Stimulated activated CD8-positive, alpha-beta memory T cell treated with anti-CD3 and anti-CD28 coated beads, Interleukin-4, amount 100 ng/mL, for 24 hours (primary cell): ENCODE results near the gene PVALEF.

Experiments
- DNase-seq: peaks from one replicate; pipeline ENCODE4 v3.0.0-alpha.2; 2020; ENCODE audit warnings: low read depth

The PVALEF gene

DNA sequence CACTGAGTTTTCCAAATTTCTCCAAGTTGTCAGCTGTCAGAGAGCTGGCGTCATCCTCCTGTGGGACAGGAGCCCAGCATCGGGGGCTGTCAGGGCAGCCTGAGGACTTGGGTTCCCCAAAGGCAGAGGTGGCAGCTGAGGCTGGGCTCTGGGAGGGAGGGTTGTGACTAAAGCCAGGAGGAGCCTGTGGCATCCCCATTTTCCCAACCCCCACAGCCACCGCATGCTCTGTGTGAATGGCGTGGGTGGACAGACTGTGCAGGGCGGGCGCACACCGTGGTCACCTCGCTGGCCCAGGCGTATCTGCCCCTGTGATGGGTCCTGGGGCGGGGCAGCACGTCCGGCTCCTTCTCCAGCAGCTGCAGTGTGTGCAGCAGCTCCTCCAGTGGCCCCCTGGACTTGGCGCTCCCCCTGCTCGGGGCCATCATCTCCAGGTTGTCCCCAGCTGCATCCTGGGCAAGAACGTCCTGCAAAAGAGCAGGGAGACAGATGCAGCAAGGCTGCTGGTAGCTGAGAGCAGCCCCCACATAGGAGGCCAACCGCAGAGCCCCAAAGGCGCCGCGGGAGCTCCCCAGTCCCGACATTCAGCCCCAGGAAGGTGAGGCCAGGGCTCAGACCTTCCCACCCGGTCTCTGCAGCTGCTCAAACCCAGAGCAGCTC lies 32.7 kb downstream of the PVALEF start:
- DNase-seq, result no peak

DNA sequence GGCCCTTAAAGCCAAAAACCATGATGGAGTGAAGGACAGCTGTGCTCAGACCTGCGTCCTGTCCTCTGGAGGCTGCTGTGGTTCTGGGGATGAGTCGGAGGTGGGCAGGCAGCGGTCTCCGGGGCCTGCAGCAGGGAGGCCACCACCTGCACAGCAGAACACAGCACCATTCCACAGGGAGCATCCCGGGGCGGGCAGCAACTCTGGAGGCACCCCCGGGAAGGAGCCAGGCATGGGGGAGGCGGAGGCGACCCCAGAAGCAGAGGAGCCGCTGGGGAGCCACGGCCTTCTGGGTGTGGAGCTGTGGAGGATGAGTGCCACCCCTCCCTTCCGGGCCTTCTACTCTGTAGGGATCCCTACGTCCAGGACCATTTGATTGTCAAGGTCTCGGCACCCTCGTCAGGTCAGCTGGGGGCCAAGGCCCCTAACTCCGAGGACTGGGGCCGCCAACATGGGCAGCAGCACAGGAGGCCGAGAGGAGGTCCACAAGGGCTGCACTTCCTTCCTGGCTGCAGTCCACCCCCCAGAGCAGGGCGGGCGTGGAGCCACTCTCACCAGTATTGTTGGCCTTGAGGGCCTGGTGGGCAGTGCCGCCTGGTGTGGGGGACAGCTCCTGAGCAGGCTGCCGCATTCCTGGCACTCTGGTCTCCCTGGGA lies 33.6 kb downstream of the PVALEF start:
- no peak for DNase-seq

DNA sequence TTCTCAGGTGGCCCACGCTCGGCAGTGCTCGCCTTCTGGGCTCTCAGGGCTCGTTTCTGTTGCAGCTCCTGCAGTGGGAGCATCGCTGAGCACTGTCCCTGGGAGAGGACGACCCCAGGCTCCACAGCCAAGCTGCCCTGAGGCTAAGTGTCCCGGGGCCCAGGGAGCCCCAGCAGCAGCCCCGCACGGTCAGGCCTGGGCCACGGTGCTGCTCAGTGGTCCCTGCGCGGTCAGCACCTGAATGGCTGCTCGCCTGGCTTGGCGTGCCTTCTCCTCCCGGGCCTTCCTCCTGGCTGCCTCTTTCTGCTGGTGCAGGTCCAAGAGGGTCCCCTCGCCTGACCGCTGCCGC lies 34.1 kb downstream of the PVALEF start:
- no peak for DNase-seq

DNA sequence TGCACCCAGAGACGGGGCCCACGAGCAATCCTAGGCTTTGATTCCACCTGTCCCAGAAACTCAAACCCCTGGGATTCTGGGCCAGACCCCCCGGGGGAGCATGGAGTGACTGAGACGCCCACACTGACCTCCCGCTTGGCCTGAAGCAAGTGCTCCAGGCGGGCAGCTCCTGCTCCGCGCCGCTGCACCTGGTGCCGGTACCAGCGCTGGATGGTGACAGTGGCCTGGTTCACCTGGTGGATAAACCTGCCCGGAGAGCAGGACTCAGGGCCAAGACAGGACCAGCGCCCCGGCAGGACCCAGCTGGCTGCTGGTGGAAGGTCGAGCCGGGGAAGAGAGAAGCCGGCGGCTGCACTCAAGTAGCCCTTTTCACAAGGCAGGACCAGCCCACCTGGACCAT lies 34.9 kb downstream of the PVALEF start:
- no peak for DNase-seq

DNA sequence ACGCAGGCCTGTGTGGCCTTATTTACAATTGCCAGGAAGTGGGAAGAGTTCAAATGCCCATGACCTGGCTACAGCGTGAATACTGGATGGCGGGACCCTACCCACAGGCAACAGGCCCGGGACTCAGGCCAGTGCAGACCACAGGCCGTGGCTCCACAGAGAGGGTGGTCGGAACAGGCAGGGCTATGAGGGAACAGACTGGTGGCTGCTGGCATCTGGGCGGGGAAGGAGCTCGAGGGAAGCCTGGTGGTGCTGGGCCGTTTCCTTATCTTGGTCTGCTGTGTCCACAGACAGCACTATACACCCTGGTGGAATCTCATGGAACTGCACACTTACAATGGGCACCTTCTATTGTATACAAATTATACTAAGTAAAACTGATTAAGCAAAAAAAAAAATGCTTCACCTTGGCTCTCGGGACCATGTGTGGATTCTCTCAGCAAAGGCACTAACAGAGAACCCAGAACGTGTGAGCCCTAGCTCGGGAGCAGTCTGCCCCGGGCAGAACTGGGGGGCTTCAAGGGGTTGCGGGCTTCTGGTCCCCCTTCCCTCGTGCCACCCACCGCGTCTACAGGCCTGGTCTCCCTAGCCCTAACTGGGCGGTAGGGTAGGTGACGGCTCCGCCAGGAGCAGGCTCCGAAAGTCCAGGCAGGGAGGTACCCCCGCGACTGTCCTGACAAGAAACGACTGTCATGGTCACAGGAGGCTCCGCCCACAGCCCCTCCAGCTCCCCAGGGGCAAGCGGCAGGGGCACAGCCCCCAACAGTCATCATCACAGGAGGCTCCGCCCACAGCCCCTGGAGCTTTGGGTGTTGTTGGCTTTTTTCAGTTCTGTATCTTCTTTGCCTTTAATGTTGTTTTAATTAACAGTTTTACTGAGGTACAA lies 35.6 kb downstream of the PVALEF start:
- no peak for DNase-seq

DNA sequence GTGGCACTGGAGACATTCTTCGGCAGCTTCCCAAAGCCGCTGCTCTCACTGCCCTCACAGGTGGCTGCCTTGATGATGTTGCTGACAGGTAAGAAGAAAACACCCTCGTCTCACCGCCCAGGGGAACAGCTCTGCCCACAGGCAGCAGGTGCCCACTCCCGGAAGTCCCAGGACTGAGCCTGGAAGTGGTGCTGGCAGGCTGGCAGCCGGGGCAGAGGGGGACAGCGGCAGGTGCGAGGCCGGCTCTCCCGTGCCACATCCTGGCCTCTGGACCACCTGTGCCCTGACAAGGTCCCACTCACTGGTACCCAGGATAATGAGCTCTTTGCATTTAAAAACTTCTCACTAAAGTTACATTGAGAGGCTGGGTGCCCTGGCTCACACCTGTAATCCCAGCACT lies 37.0 kb downstream of the PVALEF start:
- no peak for DNase-seq

DNA sequence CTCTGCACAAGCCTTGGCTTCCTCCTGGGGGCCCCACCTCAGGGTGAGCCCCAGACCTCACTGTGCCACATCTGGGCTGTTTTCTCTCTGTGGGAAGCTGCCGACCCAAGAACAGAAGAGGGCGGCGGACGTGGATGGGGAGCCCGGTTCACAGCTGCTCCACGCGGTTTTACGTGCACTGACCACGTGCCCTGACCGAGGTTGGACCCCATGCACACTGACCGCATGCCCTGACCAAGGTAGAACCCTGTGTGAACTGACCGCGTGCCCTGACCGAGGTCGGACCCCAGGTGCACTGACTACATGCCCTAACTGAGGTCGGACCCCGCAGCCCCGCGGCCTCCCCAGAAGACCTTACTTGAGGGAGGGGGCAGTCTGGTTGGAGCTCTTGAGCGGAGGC lies 37.8 kb downstream of the PVALEF start:
- DNase-seq, result no peak

DNA sequence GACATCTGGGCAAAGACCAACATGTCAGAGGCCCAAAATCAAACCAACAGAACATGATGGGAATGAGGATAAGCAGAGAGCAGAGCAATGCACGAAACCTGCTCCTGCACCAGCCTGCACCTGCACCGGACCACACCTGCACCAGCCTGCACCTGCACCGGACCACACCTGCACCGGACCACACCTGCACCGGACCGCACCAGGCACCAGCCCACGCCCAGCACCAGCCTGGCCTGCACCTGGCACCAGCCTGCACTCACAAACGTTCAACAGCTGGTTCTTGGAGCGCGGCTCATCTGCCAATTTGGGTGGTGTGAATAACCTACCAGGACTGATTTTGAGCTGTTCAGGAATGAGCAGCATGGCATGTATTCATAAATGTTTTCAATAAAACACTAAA lies 39.3 kb downstream of the PVALEF start:
- DNase-seq, result no peak

DNA sequence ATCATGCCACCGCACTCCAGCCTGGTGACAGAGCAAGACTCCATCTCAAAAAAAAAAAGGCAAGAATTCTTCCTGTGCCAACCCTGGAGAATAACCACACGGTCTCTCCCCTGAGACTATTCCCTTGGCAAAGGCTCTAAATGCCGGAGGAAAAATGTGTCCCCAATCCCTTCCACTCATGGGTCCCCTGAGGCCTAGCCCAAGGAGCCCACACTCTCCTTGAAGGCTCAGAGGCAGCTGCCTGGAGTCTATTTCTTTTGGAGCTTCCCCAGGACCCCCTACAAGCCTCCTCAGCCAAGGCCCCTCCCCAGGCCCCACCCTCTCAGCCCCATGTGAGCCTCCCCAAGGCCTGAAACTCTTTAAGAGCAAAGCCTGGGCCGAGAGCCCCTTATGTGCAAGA lies 40.9 kb downstream of the PVALEF start:
- no peak for DNase-seq

DNA sequence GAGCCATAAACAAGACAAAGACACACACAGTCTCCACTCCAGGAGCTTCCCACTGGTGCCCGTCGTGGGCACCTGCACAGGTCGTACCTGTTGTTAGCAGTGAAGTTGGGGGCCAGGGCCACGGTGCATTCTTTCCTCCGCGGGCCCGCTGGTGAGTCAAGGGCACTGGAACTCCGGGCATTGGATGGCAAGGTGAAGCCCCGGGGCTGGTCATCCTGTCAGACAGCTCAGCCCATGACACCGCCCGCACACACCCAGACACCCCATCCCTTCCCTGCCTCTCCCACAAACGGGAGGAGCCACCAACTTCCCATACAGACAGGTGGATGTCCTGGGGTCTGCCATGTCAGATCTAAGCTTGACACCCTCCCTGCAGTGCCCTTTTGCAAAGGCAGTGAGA lies 41.4 kb downstream of the PVALEF start:
- no peak for DNase-seq

DNA sequence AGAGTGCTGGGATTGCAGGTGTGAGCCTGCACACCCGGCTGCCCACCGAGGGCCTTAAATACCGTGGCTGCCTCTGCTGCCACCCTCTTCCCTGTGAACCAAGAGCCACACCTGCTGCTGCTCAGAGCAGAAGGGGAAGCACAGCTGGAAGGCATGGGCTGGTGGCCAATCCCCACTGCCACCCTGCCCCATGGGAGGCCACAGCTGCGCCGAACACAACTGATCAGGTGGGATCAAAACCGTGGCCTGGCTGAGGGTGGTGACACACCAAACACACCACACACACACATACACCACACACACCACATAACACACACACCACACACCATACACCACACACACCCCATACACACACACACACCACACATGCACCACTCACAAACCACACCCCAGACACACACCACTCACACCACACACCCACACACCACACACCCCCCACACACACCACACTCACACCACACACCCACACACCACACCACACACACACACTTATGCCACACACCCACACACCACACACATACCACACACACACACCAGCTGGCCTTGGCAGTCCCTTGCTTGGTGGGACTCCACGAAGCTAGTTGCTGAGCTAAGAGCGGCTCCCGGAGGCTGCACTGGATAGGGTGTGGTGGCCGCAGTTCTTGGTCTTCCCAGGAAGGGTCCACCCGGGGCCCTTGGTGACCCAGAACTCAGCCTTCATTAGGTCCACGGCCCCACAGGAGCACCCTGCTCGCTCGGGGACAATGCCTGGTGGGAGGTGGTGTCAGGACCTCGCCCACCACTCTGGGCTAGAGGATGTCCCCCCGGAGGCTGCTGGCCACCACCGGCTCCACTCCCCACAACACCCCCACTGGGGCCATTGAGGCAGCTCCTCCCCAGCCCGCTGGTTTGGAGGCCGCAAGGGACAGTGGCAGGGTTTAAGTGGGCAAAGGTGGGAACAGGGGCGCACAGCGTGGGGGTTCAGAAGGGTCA lies 42.6 kb downstream of the PVALEF start:
- DNase-seq, result no peak

DNA sequence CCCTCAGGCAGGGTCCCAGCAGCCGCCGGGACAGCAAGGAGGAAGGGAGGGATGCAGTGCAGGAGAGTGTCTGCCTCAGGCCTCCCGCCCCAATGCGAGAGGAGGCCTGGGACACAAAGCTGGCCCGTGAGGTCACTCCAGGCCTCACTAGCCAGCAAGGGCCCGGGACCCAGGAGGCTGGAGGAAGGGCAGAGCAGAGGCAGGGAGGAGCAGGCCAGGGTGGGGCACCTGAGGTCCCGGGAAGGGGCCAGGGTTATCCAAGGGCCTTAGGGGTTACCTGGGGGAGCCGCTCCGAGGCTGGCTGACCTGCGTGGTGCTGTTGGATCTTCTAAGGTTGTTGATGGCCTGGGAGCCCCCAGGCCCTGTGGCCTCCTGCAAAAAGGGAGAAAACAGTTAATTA lies 43.3 kb downstream of the PVALEF start:
- no peak for DNase-seq

DNA sequence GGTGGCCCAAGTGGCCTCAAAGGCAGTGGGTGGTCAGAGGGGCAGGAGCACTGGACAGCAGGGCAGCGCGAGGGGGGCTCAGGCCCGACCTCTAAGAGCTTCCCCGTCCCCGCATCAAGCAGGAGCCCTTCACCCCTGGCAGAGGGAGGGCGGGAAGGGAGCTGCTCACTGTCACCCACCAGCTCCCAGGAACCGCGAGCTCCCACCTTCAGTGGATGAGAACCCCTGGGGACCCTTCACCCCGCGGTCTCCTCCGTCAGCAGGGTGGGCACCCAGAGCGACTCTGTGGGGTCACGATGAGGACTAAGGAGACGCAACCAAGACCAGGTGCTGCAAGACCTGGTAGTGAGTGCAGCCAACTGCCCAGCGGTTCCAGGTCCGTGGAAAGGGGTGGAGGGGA lies 43.8 kb downstream of the PVALEF start:
- no peak for DNase-seq

DNA sequence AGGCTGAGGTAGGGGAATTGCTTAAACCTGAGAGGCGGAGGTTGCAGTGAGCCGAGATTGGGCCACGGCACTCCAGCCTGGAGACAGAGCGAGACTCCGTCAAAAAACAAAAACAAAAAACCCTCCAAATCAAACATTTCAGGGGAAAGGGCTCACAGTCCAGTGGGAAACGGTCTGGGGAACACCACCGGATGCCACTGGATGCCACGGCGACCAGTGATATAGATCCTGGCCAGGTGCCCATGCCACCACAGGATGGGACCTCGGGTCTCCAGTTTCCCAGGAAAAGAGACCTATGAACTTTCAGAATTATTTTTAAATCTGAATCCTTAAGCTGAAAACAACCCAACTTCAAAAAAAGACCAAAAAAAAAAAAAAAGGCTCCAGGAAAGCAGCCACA lies 45.2 kb downstream of the PVALEF start:
- DNase-seq, result no peak

DNA sequence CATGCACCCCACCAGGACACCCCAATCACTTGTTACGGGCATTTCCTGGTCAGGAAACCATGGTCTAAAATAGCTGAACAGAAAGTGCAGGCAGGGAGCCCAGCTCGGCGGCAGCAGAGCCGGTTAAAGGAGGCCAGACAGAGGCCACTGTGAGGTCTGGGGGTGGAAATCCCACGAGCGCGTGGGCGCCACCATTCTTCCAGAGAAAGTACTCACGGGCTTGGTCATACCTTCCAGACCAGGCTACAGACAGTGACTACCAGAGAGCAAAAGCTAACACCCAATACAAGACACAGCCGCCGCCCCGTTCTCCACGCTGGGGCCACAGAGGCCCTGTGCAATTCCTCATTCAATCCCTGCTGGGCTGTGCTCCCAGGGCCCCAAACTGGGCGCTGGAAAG lies 45.6 kb downstream of the PVALEF start:
- no peak for DNase-seq

DNA sequence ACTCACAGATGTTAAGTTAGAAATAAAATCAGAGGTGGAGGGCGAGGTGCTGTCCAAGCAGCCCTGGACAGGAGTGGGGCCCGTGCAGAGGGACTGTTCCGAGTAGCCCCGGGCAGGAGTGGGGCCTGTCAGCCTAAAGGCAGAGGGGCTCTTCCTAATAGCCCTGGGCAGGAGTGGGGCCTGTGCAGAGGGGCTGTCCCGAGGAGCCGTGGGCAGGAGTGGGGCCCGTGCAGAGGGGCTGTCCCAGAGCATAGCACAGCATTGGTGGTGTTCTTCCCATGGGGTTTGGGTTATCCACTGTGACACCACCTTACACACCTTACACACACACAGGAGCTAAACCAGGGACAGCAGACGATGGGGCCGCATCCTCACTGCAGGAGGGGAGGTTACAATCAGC lies 47.1 kb downstream of the PVALEF start:
- DNase-seq, result no peak

DNA sequence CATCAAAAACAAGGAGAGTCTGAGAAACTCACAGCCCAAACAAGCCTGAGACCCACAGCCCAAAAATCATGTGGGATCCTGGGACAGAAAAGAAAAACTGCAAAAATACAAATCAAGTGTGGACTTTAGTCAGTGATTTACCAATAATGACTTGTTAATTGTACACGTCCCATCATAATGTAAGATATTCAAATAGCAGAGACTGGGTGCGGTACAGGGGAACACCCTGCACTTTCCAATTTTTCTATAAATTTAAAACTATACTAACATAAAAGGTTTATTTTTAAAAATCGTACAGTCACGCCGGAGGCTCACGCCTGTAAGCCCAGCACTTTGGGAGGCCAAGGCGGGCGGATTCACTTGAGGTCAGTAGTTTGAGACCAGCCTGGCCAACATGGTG lies 48.7 kb downstream of the PVALEF start:
- no peak for DNase-seq

DNA sequence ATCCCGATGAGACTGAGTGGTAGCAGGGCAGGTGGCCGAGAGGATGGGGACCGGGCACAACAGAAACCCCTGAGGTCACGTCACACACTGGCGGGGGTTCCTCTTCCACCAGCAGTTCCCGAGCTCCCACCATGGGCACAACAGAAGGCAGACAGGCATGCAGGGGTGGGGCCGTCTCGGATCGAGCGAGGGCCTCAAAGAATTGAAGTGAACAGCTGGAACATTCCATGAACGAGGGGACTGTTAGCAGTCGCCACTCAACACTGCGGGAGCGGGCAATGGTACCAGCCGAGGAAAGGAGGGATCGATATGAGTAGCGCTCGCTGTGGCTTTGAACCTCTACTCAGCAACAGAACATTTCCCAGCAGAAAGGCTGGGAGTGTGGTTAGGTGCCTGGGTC lies 52.2 kb downstream of the PVALEF start:
- no peak for DNase-seq

DNA sequence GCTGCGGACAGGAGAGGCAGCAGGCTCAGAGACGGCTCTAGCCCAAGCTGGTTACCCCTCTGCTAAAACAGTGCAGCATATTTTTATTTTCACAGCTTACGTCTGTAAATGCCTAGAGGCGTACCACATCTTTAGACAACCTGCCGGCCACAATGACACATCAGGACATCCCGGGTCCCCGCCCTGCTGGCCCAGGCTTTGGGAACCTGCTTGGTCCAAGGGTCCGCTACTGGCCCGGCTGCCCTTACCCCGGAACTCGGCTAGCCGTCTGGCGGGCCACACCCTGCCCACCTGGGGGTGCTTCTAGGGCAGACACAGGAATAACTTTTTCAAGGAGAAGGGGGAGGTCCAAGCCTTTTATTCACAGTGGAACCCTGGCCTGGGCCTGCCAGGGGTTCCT lies 53.2 kb downstream of the PVALEF start:
- DNase-seq, result no peak

DNA sequence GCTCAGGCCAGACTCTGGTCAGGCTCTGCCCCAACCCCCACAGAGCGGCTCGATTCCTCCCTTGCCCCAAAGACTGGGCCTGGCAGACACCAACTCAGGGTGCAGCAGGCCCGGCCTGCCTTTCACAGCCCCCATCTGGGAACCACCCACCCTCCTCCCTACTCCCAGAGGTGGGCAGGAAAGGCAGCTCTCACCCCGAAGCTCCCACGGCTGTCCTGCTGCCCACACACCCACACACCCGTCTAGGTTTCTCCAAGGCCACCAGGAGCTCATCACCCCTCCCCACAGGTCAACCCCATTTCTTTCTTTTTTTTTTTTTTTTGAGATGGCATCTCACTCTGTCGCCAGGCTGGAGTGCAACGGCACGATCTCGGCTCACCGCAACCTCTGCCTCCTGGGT lies 53.7 kb downstream of the PVALEF start:
- no peak for DNase-seq

DNA sequence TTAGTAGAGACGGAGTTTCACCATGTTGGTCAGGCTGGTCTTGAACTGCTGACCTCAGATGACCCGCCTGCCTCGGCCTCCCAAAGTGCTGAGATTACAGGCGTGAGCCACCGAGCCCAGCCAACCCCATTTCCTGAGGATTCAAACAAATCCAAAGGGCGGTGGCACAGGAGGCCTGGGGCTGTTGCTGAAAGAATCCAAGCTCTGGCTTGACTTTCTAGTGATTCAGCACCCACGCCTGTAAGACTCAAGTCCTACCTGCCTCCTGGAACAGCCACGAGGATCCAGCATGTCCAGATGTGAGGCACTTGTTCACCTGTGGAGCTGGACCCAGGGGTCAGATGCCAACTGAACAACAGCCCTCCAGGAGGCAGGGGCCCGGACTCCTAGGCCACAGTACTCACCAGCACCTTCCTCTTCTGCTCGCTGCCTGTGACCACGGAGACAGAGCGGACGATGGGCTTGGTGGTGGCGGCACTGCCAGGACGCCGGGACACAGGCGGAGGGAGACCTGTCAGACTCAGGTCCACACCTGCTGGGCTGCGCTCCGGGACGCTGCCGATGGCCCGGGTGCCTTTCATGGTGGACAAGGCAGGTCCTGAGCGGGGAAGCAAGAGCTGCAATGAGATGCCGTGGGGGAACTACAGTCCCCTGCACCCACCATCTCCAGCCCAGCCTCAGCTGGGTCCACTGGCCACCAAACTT lies 54.3 kb downstream of the PVALEF start:
- no peak for DNase-seq
